DMS79 treated with DMSO at 0.1 percent for 48 hours (cell line): ENCODE measurements around the gene CYP2W1.

ENCODE experiments used
- DNase-seq: peaks from one replicate; lab custom pipeline; 2025; lab: John Stamatoyannopoulos, UW

The CYP2W1 gene

GRCh38 chr7:1016577-1017531, 33.9 kb downstream of the CYP2W1 start:
- DNase-seq = no peak

DNA sequence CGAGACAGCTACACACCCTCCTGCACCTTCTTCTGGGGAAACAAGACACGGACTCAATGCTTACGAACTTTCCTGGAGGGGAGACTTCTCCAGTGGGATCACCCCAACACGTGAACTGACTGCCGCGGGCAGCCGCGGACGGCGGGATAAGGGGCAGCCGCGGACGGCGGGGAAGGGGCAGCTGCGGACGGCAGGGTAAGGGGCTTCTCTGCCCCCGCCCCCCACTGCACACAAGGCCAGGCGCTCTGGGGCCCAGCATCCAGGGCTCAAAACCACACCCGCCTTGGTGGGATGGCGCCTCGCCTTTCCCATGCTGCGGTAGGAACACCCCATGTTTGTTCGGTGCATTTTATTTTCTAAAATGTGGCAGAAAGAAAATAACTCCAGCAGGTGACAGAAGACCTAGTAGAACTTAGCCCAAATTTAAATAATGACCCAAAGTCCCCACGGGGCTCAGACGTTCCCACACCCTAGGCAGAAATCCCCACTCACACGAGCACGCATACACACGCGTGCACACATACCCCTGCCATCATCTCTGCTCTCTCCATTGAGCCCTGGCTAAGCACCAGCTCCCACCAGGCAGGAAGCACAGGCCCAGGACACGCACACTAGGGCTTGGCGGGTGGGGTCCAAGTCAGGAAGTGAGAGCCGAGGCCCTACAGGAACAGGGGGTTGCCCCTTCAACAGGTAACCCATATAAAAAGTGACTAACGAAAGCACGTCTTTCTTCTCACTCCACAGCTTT, 34.8 kb downstream of the CYP2W1 start:
- DNase-seq = no peak

- no peak for DNase-seq
Observed at GRCh38 chr7:1018334-1018695, 35.3 kb downstream of the CYP2W1 start.

- DNase-seq = no peak
Observed at GRCh38 chr7:1019255-1019785, 36.3 kb downstream of the CYP2W1 start.

- DNase-seq = no peak
Observed at GRCh38 chr7:1019789-1020610, 37.0 kb downstream of the CYP2W1 start.

DNA sequence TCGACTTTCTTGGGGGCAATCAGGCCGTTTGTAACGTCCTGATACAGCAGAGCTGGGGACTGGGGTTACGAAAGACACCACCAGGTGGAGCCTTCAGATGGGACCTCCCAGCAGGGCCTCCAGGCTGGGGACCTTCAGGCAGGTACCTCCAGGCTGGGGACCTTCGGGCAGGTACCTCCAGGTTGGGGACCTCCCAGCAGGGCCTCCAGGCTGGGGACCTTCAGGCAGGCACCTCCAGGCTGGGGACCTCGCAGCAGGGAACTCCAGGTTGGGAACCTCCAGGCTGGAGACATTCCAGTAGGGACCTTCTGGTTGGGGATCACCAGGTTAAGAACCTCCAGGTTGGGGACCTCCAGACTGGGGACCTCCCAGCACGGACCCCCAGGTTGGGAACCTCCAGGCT, 37.9 kb downstream of the CYP2W1 start:
- no peak for DNase-seq

DNA sequence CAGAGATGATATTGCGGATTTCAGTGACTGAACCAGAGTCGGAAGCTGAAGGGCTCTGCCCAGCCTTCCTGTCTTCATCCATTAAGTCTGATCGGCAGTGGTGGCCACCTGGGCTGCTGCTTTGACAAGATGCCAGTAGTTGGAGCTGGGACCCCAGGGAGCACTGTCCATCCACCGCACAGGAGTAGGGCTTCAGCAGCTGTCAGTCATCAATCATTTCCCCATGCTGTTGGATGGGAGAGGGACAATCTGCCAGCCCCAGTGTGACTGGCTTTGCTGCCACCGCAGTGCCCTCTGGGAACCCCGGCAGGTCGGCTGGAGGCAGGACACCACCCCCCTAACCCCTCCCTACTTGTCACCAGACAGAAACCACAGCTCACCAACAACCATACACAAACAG, 38.4 kb downstream of the CYP2W1 start:
- no peak for DNase-seq

- DNase-seq = no peak
Observed at GRCh38 chr7:1021931-1022330, 39.0 kb downstream of the CYP2W1 start.

DNA sequence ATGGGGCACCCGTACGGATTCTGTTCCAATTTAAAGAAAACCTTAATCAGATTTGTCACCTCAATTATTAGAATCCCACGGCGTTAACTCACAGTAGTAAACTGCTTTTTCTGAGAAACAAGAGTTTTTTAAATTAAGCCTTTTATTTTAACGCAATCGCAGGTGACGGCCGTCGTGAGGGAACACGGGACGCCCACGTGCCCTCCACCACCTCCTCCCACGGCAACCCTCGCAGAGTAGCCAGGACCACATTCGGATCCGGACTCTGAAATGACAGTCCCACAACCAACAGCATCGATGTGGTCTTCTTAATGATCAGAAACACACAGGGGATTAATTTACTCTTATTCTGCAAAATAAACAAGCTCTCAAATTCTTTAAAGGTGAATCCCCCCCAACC, 39.4 kb downstream of the CYP2W1 start:
- no peak for DNase-seq

DNA sequence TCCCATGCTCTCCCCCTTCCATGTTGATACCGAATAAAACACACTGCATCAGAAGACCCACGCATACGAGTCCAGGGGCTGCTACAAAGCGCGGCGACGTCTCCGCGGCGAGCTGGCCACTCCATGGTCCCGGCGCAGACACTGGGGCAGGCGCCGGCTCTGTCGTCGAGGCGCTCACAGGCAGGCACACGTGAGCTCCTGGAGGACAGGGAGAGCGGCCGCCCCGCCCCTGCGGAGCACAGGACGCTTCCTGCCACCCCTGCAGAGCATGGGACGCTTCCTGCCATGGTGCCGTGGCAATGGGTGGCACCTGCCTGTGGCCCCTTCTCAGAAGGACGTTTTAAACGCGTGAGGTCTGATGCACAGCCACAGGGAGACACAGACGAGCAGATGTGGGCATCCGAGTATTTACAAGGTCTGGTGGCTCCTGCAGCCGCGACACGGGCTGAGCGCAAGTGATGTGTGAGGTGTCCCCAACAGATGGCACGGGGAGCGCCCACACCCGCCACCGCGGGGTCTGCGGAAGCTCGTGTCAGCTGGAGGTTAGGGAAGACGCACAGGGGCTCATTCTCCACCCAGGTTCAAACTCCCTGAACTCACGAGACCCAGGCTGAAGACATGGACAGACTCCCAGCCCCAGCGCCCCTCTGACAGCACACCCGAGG, 40.0 kb downstream of the CYP2W1 start:
- DNase-seq = no peak

GRCh38 chr7:1024331-1024841, 41.4 kb downstream of the CYP2W1 start:
- peak; percentile 71 for DNase-seq

- DNase-seq = no peak
Observed at GRCh38 chr7:1024876-1025742, 42.1 kb downstream of the CYP2W1 start.

DNA sequence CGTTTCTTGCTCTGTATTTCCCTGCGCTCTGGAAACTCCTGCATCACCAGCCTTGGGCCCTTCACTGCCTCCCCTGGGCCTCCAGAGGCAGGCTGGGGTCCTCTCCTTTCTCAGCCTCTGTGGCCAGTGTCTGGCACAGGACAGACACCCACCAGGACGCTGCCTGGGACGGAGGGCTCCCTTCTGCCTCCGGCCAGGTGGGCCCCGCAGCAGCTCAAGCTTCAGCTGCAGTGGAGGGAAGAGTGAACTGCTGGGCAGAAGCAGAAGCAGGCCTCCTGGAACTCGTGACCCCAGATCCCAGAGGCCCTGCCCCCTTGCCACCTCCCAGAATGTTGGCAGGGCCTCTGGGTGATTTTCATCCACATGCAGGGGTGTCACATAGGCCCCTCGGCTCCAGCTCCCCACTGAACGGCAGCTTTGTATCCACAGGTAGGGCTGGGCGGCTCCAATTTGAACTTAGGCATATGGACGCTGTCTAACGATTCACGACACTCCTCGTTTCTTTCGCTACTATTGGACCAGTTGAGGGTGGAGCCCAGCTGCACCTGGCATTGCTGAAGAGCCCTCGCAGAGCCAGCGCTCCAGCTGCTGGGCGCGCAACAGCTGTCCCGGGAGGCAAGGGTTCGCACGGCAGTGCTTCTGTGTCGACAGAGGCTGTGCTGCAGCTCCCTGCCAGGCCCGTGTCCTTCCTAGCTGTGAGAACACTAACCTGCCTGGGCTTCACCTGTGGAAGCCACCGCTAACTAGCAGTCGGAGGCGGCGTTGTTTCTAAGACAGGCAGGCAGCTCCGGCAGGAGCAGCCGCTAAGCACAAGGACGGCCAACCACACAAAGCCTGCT, 43.0 kb downstream of the CYP2W1 start:
- DNase-seq = peak; percentile 94

GRCh38 chr7:1026721-1027161, 43.8 kb downstream of the CYP2W1 start:
- peak; percentile 56 for DNase-seq

DNA sequence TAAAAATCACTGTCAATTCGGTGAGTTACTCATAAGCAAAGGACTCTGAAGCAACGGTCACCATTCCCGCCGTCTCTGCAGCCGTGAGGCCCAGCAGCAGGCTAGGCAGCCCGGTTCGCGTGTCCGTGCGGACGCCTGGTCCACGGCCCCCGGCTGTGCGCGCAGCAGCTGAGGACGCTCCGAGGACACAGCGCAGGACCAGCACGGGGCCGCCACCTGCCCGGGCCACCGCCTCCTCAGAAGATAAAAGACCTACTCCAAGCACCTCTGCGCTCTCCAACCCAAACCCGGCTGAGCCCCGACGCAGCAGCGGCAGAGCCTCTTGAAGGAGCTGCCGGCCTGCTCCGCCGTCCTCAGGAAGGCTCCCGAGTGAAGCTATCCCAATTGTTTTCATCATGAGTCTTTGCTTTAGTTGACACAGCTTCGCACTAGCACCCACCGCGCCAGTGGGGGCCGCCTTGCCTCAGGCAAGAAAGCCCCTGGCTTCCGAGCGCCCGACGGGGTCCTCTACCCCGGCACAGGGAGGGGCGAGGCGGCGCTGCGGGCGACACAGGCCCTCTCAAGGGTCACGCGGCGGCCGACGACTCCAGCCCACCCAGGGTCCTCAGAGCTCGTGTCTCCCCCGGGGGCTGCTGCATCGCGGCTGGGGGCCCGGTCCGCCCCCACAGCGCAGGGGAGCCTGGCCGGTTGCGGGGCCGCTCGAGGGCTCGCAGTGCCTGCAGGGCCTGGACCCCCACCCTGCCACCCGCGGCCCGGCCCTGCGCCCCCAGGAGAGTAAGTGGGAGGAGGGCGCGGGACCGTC, 44.5 kb downstream of the CYP2W1 start:
- peak; percentile 20 for DNase-seq

DNA sequence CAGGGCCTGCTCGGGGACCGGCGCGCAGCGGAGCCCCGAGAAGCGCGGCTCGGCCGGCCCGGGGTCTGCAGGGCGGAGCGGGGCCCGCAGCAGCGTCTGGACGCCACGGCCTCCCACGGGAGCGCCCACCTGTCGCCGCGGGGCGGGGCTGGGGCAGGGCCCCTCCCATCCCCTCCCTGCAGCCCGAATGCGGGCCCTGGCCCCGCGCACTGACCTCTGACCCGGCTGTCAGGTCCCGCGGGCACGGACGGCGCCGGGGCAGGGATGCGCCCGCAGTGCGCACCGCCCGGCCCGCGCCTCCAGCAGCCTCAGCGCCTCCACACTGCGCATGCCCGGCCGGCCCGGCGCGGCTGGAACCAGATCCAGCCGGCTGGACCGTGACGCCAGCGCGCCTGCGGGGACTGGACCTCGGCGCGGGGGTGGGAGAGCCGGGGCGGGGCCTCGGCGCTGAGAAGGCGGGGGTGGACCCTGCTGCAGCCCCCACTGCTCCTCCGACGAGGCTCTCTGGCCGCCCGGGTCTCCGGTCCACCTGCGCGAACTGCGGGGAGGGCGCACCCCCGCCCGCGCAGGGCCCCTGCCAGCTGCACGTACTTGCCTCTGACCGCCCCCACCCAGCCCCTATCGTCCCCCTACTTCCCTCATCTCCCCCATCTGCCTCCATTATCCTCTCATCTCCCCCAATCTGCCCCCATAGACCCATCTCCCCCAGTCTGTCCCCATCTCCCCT, 45.2 kb downstream of the CYP2W1 start:
- DNase-seq = peak; percentile 82

- peak; percentile 69 for DNase-seq
Observed at GRCh38 chr7:1028775-1029636, 46.0 kb downstream of the CYP2W1 start.
